ENCODE measurements around the gene STARD4.

Gene STARD4

GRCh38 chr5:111472579-111472978 is 39.8 kb downstream of the STARD4 start:
- Mint-ChIP-seq H3K4me3 (no peak overlapping the region), H3K4me1 (ENCODE audit: low read depth) (peaks cover 6% of the 10 kb centered on the region), H3K27ac (peak overlapping the region; percentile 26), H3K36me3 (ENCODE audit: low read depth) (no peaks in the 10 kb centered on the region), H3K9me3 (no peaks in the 10 kb centered on the region), H3K27me3 (no peaks in the 10 kb centered on the region)
- intact Hi-C loops (cut with micrococcal nuclease), result no loop called here

GRCh38 chr5:111472096-111472495 is 40.2 kb downstream of the STARD4 start:
- intact Hi-C loops (cut with micrococcal nuclease), result no loop called here
- Mint-ChIP-seq H3K27me3 (no peaks in the 10 kb centered on the region), H3K36me3 (ENCODE audit: low read depth) (no peaks in the 10 kb centered on the region), H3K27ac (no peak overlapping the region), H3K9me3 (no peaks in the 10 kb centered on the region), H3K4me3 (no peak overlapping the region), H3K4me1 (ENCODE audit: low read depth) (peaks cover 6% of the 10 kb centered on the region)

- no peak overlapping the region for H3K27ac Mint-ChIP-seq
- intact Hi-C loops (cut with micrococcal nuclease), result no loop called here
- peaks cover 14% of the 10 kb centered on the region for H3K9me3 Mint-ChIP-seq
- no peaks in the 10 kb centered on the region for H3K36me3 Mint-ChIP-seq (ENCODE audit: low read depth)
- H3K27me3 Mint-ChIP-seq, result peaks cover 1% of the 10 kb centered on the region
- H3K4me1 Mint-ChIP-seq (ENCODE audit: low read depth), result peaks cover 6% of the 10 kb centered on the region
- no peak overlapping the region for H3K4me3 Mint-ChIP-seq
These were observed 42.4 kb downstream of the STARD4 start for GRCh38 chr5:111469903-111470302.

DNA sequence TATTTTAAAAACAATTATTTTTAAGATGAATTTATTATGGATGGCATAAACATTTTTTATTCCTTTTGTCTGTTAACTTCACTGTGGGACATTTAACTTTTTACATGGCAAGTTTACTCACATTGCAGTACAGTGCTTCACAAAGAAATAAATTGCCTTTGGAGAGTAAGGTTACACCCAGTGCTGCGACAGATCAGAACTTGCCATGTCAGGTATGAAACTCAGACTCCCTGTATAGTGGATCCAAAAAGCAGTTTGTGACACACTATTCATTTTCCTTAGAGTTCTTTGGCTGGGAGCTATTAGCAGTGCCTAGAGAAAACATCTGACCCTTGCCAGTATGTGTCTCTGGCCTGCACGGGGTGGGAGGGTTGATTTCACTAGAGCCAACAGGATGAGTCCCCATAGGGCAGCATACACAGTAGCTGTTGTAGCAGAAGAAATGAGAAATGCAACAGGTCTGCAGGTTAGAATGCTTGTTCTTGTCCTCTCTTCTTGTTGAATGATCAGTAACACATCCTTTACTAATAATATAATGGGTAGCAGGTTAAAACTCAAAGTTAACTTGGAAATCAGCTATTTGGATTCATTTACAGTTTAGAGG is 42.9 kb downstream of the STARD4 start:
- H3K4me3 Mint-ChIP-seq, result no peak overlapping the region
- intact Hi-C loops (cut with micrococcal nuclease), result no loop called here
- H3K27ac Mint-ChIP-seq, result no peak overlapping the region
- no peaks in the 10 kb centered on the region for H3K36me3 Mint-ChIP-seq (ENCODE audit: low read depth)
- H3K27me3 Mint-ChIP-seq, result peaks cover 1% of the 10 kb centered on the region
- peaks cover 17% of the 10 kb centered on the region for H3K9me3 Mint-ChIP-seq
- peaks cover 6% of the 10 kb centered on the region for H3K4me1 Mint-ChIP-seq (ENCODE audit: low read depth)

- no peaks in the 10 kb centered on the region for H3K36me3 Mint-ChIP-seq (ENCODE audit: low read depth)
- intact Hi-C loops (cut with micrococcal nuclease), result no loop called here
- no peak overlapping the region for H3K27ac Mint-ChIP-seq
- no peak overlapping the region for H3K4me3 Mint-ChIP-seq
- H3K9me3 Mint-ChIP-seq, result peaks cover 25% of the 10 kb centered on the region
- H3K27me3 Mint-ChIP-seq, result peaks cover 4% of the 10 kb centered on the region
- H3K4me1 Mint-ChIP-seq (ENCODE audit: low read depth), result peaks cover 8% of the 10 kb centered on the region
These were observed 49.0 kb downstream of the STARD4 start for GRCh38 chr5:111463311-111463710.

DNA sequence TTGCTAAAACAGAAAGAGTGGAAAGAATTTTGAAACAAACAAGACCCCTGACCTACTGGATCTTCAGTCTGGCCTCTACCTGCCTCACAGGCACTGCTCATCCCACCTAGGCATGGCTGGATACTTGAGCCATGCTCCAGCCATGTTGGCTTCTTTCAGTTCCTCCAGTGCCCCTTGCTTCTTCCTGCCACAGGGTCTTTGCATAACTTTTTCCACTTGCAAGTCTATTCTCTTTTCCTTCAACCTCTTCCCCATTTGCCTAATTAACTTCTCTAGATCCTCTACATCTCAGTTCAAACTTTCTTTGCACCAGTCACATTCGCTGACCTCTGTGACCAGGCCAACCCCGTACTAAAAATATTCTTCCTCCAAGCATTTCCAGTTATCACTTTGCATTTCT is 50.4 kb downstream of the STARD4 start:
- H3K4me1 Mint-ChIP-seq (ENCODE audit: low read depth), result peaks cover 8% of the 10 kb centered on the region
- peaks cover 25% of the 10 kb centered on the region for H3K9me3 Mint-ChIP-seq
- intact Hi-C loops (cut with micrococcal nuclease), result no loop called here
- no peak overlapping the region for H3K27ac Mint-ChIP-seq
- H3K27me3 Mint-ChIP-seq, result peaks cover 4% of the 10 kb centered on the region
- H3K36me3 Mint-ChIP-seq (ENCODE audit: low read depth), result no peaks in the 10 kb centered on the region
- no peak overlapping the region for H3K4me3 Mint-ChIP-seq

GRCh38 chr5:111461255-111461671 is 51.1 kb downstream of the STARD4 start:
- H3K27me3 Mint-ChIP-seq, result peaks cover 3% of the 10 kb centered on the region
- peaks cover 21% of the 10 kb centered on the region for H3K9me3 Mint-ChIP-seq
- H3K27ac Mint-ChIP-seq, result no peak overlapping the region
- H3K36me3 Mint-ChIP-seq (ENCODE audit: low read depth), result no peaks in the 10 kb centered on the region
- intact Hi-C loops (cut with micrococcal nuclease), result no loop called here
- no peak overlapping the region for H3K4me3 Mint-ChIP-seq
- H3K4me1 Mint-ChIP-seq (ENCODE audit: low read depth), result peaks cover 8% of the 10 kb centered on the region

- H3K27ac Mint-ChIP-seq, result no peak overlapping the region
These were observed 57.6 kb downstream of the STARD4 start for GRCh38 chr5:111454776-111455175.

GRCh38 chr5:111454198-111454622 is 58.1 kb downstream of the STARD4 start:
- Mint-ChIP-seq H3K27ac (no peak overlapping the region), H3K4me3 (no peak overlapping the region)

More at GRCh38 chr5:111454776-111455175, 57.6 kb downstream of the STARD4 start:
- peaks cover 2% of the 10 kb centered on the region for H3K27me3 Mint-ChIP-seq
- intact Hi-C loops (cut with micrococcal nuclease), result no loop called here
- no peaks in the 10 kb centered on the region for H3K9me3 Mint-ChIP-seq
- no peaks in the 10 kb centered on the region for H3K36me3 Mint-ChIP-seq (ENCODE audit: low read depth)
- no peak overlapping the region for H3K4me3 Mint-ChIP-seq
- no peaks in the 10 kb centered on the region for H3K4me1 Mint-ChIP-seq (ENCODE audit: low read depth)

GRCh38 chr5:111453747-111454146 is 58.6 kb downstream of the STARD4 start:
- Mint-ChIP-seq H3K27me3 (no peaks in the 10 kb centered on the region), H3K27ac (no peak overlapping the region), H3K36me3 (ENCODE audit: low read depth) (no peaks in the 10 kb centered on the region), H3K9me3 (no peaks in the 10 kb centered on the region), H3K4me3 (no peak overlapping the region), H3K4me1 (ENCODE audit: low read depth) (no peaks in the 10 kb centered on the region)
- intact Hi-C loops (cut with micrococcal nuclease), result no loop called here

More at GRCh38 chr5:111454198-111454622, 58.1 kb downstream of the STARD4 start:
- Mint-ChIP-seq H3K36me3 (ENCODE audit: low read depth) (no peaks in the 10 kb centered on the region), H3K4me1 (ENCODE audit: low read depth) (no peaks in the 10 kb centered on the region), H3K27me3 (no peaks in the 10 kb centered on the region), H3K9me3 (no peaks in the 10 kb centered on the region)
- intact Hi-C loops (cut with micrococcal nuclease), result no loop called here

GRCh38 chr5:111453295-111453694 is 59.0 kb downstream of the STARD4 start:
- H3K4me1 Mint-ChIP-seq (ENCODE audit: low read depth), result no peaks in the 10 kb centered on the region
- intact Hi-C loops (cut with micrococcal nuclease), result no loop called here
- no peaks in the 10 kb centered on the region for H3K36me3 Mint-ChIP-seq (ENCODE audit: low read depth)
- H3K27ac Mint-ChIP-seq, result no peak overlapping the region
- no peaks in the 10 kb centered on the region for H3K27me3 Mint-ChIP-seq
- no peak overlapping the region for H3K4me3 Mint-ChIP-seq
- H3K9me3 Mint-ChIP-seq, result no peaks in the 10 kb centered on the region

GRCh38 chr5:111447822-111448221 is 64.5 kb downstream of the STARD4 start:
- H3K9me3 Mint-ChIP-seq, result no peaks in the 10 kb centered on the region
- peaks cover 2% of the 10 kb centered on the region for H3K27me3 Mint-ChIP-seq
- H3K4me1 Mint-ChIP-seq (ENCODE audit: low read depth), result no peaks in the 10 kb centered on the region
- no peaks in the 10 kb centered on the region for H3K36me3 Mint-ChIP-seq (ENCODE audit: low read depth)
- intact Hi-C loops (cut with micrococcal nuclease), result no loop called here
- H3K27ac Mint-ChIP-seq, result no peak overlapping the region
- H3K4me3 Mint-ChIP-seq, result no peak overlapping the region

- no peaks in the 10 kb centered on the region for H3K4me1 Mint-ChIP-seq (ENCODE audit: low read depth)
- H3K27ac Mint-ChIP-seq, result no peak overlapping the region
- H3K27me3 Mint-ChIP-seq, result peaks cover 2% of the 10 kb centered on the region
- intact Hi-C loops (cut with micrococcal nuclease), result no loop called here
- H3K36me3 Mint-ChIP-seq (ENCODE audit: low read depth), result no peaks in the 10 kb centered on the region
- H3K4me3 Mint-ChIP-seq, result no peak overlapping the region
- no peaks in the 10 kb centered on the region for H3K9me3 Mint-ChIP-seq
These were observed 65.2 kb downstream of the STARD4 start for GRCh38 chr5:111447099-111447498.

All from dendritic cell treated with granulocyte-macrophage colony-stimulating factor and Interleukin-4, amounts not matched to agents 40 ng/mL and 50 ng/mL, for 4 days (primary cell).